Stimulated activated CD4-positive, alpha-beta T cell treated with anti-CD3 and anti-CD28 coated beads, Interleukin-1b, Interleukin-23, amount 100 ng/mL, for 48 hours (primary cell): Measurements from ENCODE around the gene SULF2.
A peak's percentile ranks its signal among the peaks of the same experiment; 100 is the strongest.

Experiments used
- DNase-seq: peaks from one replicate; pipeline ENCODE4 v3.0.0-alpha.2; 2020

SULF2 gene

GRCh38 chr20:47678536-47678935 is 106.7 kb downstream of the SULF2 start:
- no peak for DNase-seq

GRCh38 chr20:47677635-47678453 is 107.4 kb downstream of the SULF2 start:
- DNase-seq: peak; percentile 71

- DNase-seq: no peak
Measured at GRCh38 chr20:47676912-47677634, 108.2 kb downstream of the SULF2 start.

- DNase-seq: no peak
Measured at GRCh38 chr20:47676219-47676721, 109.0 kb downstream of the SULF2 start.

- DNase-seq: no peak
Measured at GRCh38 chr20:47675190-47676142, 109.8 kb downstream of the SULF2 start.

- DNase-seq: no peak
Measured at GRCh38 chr20:47674686-47675085, 110.6 kb downstream of the SULF2 start.

- no peak for DNase-seq
Measured at GRCh38 chr20:47674145-47674544, 111.1 kb downstream of the SULF2 start.

- no peak for DNase-seq
Measured at GRCh38 chr20:47673671-47673955, 111.7 kb downstream of the SULF2 start.

- no peak for DNase-seq
Measured at GRCh38 chr20:47672886-47673670, 112.2 kb downstream of the SULF2 start.

GRCh38 chr20:47672166-47672565 is 113.1 kb downstream of the SULF2 start:
- DNase-seq: no peak

GRCh38 chr20:47670913-47671312 is 114.4 kb downstream of the SULF2 start:
- DNase-seq: no peak

- no peak for DNase-seq
Measured at GRCh38 chr20:47669927-47670890, 115.1 kb downstream of the SULF2 start.

GRCh38 chr20:47669489-47669888 is 115.8 kb downstream of the SULF2 start:
- no peak for DNase-seq

- DNase-seq: no peak
Measured at GRCh38 chr20:47669152-47669425, 116.2 kb downstream of the SULF2 start.

- DNase-seq: no peak
Measured at GRCh38 chr20:47668313-47669151, 116.7 kb downstream of the SULF2 start.

GRCh38 chr20:47667531-47668312 is 117.6 kb downstream of the SULF2 start:
- DNase-seq: no peak

- no peak for DNase-seq
Measured at GRCh38 chr20:47667086-47667485, 118.2 kb downstream of the SULF2 start.

GRCh38 chr20:47666304-47666703 is 119.0 kb downstream of the SULF2 start:
- no peak for DNase-seq

- no peak for DNase-seq
Measured at GRCh38 chr20:47665221-47665991, 119.9 kb downstream of the SULF2 start.
